AG09309 (cell line): ENCODE results near the gene PRKCA.

Experiments
- DNase-seq: peaks from one replicate; pipeline ENCODE4 v3.0.0-alpha.2; 2010; ENCODE audit warnings: low read depth
- H3K4me3 ChIP-seq: 2 replicates; pipeline ENCODE4 v1.5.1; 2011; ENCODE audit warnings: mild to moderate bottlenecking, low read depth, low read length, moderate library complexity; ENCODE audit not compliant: control insufficient read depth
- TF ChIP-seq, protein P1 (sequence below): IDR thresholded peaks from 2 replicates; pipeline ENCODE4 v1.5.1; 2011; ENCODE audit warnings: mild to moderate bottlenecking, low read depth, low read length, inconsistent platforms; ENCODE audit not compliant: insufficient read depth, control insufficient read depth; ENCODE audit errors: missing control alignments

PRKCA gene

GRCh38 chr17:66480243-66480642 is 177.8 kb downstream of the PRKCA start:
- no peak for DNase-seq
- H3K4me3 ChIP-seq = no peak overlapping the region
- TF ChIP-seq, protein P1, sequence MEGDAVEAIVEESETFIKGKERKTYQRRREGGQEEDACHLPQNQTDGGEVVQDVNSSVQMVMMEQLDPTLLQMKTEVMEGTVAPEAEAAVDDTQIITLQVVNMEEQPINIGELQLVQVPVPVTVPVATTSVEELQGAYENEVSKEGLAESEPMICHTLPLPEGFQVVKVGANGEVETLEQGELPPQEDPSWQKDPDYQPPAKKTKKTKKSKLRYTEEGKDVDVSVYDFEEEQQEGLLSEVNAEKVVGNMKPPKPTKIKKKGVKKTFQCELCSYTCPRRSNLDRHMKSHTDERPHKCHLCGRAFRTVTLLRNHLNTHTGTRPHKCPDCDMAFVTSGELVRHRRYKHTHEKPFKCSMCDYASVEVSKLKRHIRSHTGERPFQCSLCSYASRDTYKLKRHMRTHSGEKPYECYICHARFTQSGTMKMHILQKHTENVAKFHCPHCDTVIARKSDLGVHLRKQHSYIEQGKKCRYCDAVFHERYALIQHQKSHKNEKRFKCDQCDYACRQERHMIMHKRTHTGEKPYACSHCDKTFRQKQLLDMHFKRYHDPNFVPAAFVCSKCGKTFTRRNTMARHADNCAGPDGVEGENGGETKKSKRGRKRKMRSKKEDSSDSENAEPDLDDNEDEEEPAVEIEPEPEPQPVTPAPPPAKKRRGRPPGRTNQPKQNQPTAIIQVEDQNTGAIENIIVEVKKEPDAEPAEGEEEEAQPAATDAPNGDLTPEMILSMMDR = no peak

DNA sequence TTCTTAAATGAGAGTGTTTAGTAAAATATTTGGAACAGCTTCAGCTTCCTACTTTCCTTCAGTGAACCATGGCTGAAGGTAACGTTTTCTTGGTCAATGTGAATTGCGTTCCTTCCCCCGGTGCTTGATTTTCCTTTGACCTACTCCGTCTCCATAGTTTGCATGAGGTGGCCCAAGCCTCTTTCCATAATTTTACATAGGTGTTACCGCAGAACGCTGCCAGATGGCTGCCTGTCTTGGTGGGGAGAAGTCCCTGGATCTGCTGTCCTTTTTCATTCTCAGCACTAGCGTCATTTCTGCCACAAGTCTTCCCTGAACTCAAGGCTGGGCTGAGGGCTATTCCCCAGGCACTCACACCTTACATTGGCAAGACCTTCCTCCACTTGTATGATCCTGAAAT is 178.4 kb downstream of the PRKCA start:
- TF ChIP-seq, protein P1 = no peak
- DNase-seq = no peak
- no peak overlapping the region for H3K4me3 ChIP-seq

GRCh38 chr17:66481271-66481670 is 178.9 kb downstream of the PRKCA start:
- no peak overlapping the region for H3K4me3 ChIP-seq
- no peak for DNase-seq
- TF ChIP-seq, protein P1 = no peak

DNA sequence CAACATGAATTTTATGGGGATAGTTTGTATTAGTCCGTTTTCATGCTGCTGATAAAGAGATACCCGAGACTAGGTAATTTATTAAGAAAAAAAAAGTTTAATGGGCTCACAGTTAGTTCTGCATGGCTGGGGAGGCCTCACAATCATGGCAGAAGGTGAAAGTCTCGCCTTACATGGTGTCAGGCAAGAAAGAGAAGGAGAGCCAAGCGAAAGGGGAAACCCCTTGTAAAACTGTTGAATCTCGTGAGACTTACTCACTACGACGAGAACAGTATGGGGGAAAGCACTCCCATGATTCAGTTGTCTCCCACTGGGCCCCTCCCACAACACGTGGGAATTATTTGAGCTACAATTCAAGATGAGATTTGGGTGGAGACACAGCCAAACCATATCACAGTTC is 181.5 kb downstream of the PRKCA start:
- no peak overlapping the region for H3K4me3 ChIP-seq
- TF ChIP-seq, protein P1 = no peak
- DNase-seq = no peak

DNA sequence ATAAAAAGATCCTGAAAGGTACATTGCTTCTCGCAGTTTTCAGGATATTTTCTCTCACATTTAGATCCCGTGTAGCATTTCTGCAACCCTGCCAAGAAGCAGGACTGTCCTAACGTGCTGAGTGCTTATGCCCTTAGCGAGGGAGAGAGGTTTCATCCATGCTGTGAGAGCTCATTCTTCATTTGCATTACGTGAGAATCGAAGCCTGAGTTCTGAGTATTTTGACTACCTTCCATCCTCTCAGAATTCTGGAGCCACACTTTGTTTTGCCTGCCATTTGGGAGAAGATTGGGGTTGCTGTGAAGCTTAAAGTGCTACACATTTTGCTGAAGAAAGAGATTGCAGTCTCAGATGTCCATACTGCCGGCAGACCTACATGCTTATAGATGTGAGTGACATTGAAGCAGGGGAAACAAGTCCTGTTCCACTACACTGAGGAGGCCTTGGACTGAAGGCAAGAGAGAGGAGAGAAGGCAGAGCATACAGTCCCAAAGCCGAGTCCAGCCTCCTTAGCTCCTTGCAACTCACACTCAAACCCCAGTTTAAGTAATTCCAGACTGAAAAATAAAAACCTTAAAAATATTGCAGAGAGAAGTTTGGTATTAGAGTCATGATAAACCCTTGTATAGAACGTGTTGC is 183.0 kb downstream of the PRKCA start:
- DNase-seq = no peak
- TF ChIP-seq, protein P1 = no peak
- H3K4me3 ChIP-seq = no peak overlapping the region

DNA sequence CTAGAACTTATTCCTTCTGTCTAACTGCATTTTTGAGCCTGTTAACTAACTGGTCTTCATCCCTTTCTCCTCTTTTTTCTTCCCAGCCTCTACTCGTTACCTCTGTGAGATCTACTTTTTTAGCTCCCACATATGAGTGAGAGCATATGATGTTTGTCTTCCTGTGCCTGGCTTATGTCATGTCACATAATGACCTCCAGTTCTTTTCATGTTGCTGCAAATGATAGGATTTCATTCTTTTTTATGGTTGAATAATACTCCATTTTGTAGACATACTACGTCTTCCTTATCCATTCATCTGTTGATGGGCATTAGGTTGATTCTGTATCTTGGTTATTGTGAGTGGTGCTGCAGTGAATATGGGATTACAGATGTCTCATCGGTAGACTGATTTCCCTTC is 184.7 kb downstream of the PRKCA start:
- no peak for DNase-seq
- TF ChIP-seq, protein P1 = no peak
- no peak overlapping the region for H3K4me3 ChIP-seq
